Chondrocyte (in vitro differentiated cells): Measurements from ENCODE around the gene POU2AF2. TPM values are rescaled to one million over a fixed set of nuclear protein-coding genes. Genes with fewer than 3 reads are reported as not detected.

ENCODE experiments used
- DNase-seq: peaks from one replicate; pipeline ENCODE4 v3.0.0; 2021; ENCODE audit warnings: mixed read lengths, low spot score
- H3K27ac Mint-ChIP-seq: one replicate; pipeline ENCODE4 v1.8.0; 2021; ENCODE audit warnings: mild to moderate bottlenecking, moderate library complexity, mixed read lengths; ENCODE audit not compliant: unreplicated experiment
- H3K27me3 Mint-ChIP-seq: 2 replicates; pipeline ENCODE4 v1.8.0; 2021; ENCODE audit warnings: low read depth, mixed read lengths
- H3K36me3 Mint-ChIP-seq: 2 replicates; pipeline ENCODE4 v1.8.0; 2021; ENCODE audit warnings: low read depth, mixed read lengths
- H3K4me1 Mint-ChIP-seq: 2 replicates; pipeline ENCODE4 v1.8.0; 2021; ENCODE audit warnings: low read depth, mild to moderate bottlenecking, mixed read lengths
- H3K4me3 Mint-ChIP-seq: one replicate; pipeline ENCODE4 v1.8.0; 2021; ENCODE audit warnings: mild to moderate bottlenecking, moderate library complexity, mixed read lengths; ENCODE audit not compliant: unreplicated experiment
- H3K9me3 Mint-ChIP-seq: 2 replicates; pipeline ENCODE4 v1.8.0; 2021; ENCODE audit warnings: low read depth, mixed read lengths
- CTCF ChIP-seq: fragments of 200-600 bp; sonication (generic); IDR thresholded peaks from 2 replicates; pipeline ENCODE4 v1.5.0; 2021; ENCODE audit warnings: antibody characterized with exemption, mild to moderate bottlenecking, moderate library complexity
- total RNA-seq: library from RNA; stranded (reverse); gene quantifications from 3 replicates; pipeline ENCODE4 v1.2.1, GENCODE V29; 2021

Gene POU2AF2
- total RNA-seq, 1 donor from 2014 or later: not detected

GRCh38 chr11:111269146-111269868, 23.8 kb downstream of the POU2AF2 start:
- H3K27ac Mint-ChIP-seq: no peak overlapping the region
- no peaks in the 10 kb centered on the region for H3K36me3 Mint-ChIP-seq
- H3K4me1 Mint-ChIP-seq: peaks cover 4% of the 10 kb centered on the region
- peaks cover 12% of the 10 kb centered on the region for H3K27me3 Mint-ChIP-seq
- DNase-seq: no peak
- H3K9me3 Mint-ChIP-seq: no peaks in the 10 kb centered on the region
- no peak for TF ChIP-seq CTCF
- H3K4me3 Mint-ChIP-seq: no peak overlapping the region

GRCh38 chr11:111272420-111272819, 26.9 kb downstream of the POU2AF2 start:
- no peak overlapping the region for H3K4me3 Mint-ChIP-seq
- H3K27me3 Mint-ChIP-seq: peaks cover 26% of the 10 kb centered on the region
- H3K27ac Mint-ChIP-seq: no peak overlapping the region
- H3K36me3 Mint-ChIP-seq: peaks cover 3% of the 10 kb centered on the region
- no peaks in the 10 kb centered on the region for H3K9me3 Mint-ChIP-seq
- TF ChIP-seq CTCF: no peak
- peaks cover 4% of the 10 kb centered on the region for H3K4me1 Mint-ChIP-seq
- no peak for DNase-seq

- no peak overlapping the region for H3K27ac Mint-ChIP-seq
- TF ChIP-seq CTCF: no peak
These were observed 37.1 kb downstream of the POU2AF2 start for GRCh38 chr11:111282562-111283075.

GRCh38 chr11:111283945-111284481, 38.5 kb downstream of the POU2AF2 start:
- Mint-ChIP-seq H3K27ac (no peak overlapping the region), H3K27me3 (peaks cover 21% of the 10 kb centered on the region), H3K4me1 (no peaks in the 10 kb centered on the region), H3K36me3 (no peaks in the 10 kb centered on the region), H3K4me3 (no peak overlapping the region), H3K9me3 (no peaks in the 10 kb centered on the region)
- DNase-seq: no peak
- no peak for TF ChIP-seq CTCF

More at GRCh38 chr11:111282562-111283075, 37.1 kb downstream of the POU2AF2 start:
- H3K9me3 Mint-ChIP-seq: no peaks in the 10 kb centered on the region
- no peaks in the 10 kb centered on the region for H3K4me1 Mint-ChIP-seq
- DNase-seq: no peak
- H3K4me3 Mint-ChIP-seq: no peak overlapping the region
- peaks cover 28% of the 10 kb centered on the region for H3K27me3 Mint-ChIP-seq
- H3K36me3 Mint-ChIP-seq: no peaks in the 10 kb centered on the region

- TF ChIP-seq CTCF: no peak
- no peaks in the 10 kb centered on the region for H3K36me3 Mint-ChIP-seq
- no peak overlapping the region for H3K27ac Mint-ChIP-seq
- no peaks in the 10 kb centered on the region for H3K9me3 Mint-ChIP-seq
- DNase-seq: no peak
- no peaks in the 10 kb centered on the region for H3K4me1 Mint-ChIP-seq
- H3K27me3 Mint-ChIP-seq: peaks cover 17% of the 10 kb centered on the region
- no peak overlapping the region for H3K4me3 Mint-ChIP-seq
These were observed 39.9 kb downstream of the POU2AF2 start for GRCh38 chr11:111285189-111286091.
